ENCODE measurements around the gene IAH1. TPM values are rescaled to one million over a fixed set of nuclear protein-coding genes. Genes with fewer than 3 reads are reported as not detected.

Gene IAH1
- total and polyA plus RNA-seq, 10 donors = 29.7 to 76.5 (median 39.3) TPM

DNA sequence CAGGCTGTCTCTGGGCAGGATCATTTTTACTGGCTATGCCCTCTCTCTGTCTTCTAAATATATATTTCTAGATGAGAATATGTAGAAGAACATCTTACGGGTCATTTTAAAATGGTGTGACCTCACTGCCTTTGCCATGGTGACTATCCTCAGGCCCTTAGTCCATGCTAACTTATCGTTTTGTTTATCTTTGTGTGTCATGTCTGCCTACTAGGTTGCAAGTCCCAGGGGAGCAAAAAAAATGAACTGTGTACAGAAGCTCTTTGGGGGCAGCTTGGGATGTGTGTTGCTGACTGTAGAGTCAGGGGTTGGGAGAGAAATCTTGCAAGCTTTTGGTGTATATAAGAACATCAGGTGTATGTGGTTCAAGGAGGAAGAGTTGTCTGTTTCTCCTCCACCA lies 39.9 kb upstream of the IAH1 start:
- no peak for DNase-seq
- intact Hi-C loops (cut with DNase I; ENCODE audit: low total_unique reads) = no loop called here
- Histone ChIP-seq H3K9me3 (no peaks in the 10 kb centered on the region), H3K27ac (no peak overlapping the region), H3K27me3 (replicated peaks in 1 of 7) (no peaks in the 10 kb centered on the region), H3K36me3 (peaks cover 0 to 100% (median 87%) of the 10 kb centered on the region in 6 donors), H3K4me1 (no peaks in the 10 kb centered on the region), H3K4me3 (no peak overlapping the region)
- 71 to 96% (median 90%) methylated on average over 2 of the region's 2 CpGs for WGBS, 5 donors
- TF ChIP-seq POLR2A (IDR thresholded peaks at IDR 0.05) = no peak
- TF ChIP-seq, protein P1, sequence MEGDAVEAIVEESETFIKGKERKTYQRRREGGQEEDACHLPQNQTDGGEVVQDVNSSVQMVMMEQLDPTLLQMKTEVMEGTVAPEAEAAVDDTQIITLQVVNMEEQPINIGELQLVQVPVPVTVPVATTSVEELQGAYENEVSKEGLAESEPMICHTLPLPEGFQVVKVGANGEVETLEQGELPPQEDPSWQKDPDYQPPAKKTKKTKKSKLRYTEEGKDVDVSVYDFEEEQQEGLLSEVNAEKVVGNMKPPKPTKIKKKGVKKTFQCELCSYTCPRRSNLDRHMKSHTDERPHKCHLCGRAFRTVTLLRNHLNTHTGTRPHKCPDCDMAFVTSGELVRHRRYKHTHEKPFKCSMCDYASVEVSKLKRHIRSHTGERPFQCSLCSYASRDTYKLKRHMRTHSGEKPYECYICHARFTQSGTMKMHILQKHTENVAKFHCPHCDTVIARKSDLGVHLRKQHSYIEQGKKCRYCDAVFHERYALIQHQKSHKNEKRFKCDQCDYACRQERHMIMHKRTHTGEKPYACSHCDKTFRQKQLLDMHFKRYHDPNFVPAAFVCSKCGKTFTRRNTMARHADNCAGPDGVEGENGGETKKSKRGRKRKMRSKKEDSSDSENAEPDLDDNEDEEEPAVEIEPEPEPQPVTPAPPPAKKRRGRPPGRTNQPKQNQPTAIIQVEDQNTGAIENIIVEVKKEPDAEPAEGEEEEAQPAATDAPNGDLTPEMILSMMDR (IDR thresholded peaks at IDR 0.05 in 8 of 11, conservative IDR thresholded peaks at IDR 0.05 in 3 of 11) = no peak

GRCh38 chr2:9439536-9439935 lies 34.8 kb upstream of the IAH1 start:
- H3K9me3 ChIP-seq = no peaks in the 10 kb centered on the region
- peaks cover 0 to 100% (median 88%) of the 10 kb centered on the region in 6 donors for H3K36me3 ChIP-seq
- intact Hi-C loops (cut with DNase I; ENCODE audit: low total_unique reads) = no loop called here
- TF ChIP-seq, protein P1 (IDR thresholded peaks at IDR 0.05 in 8 of 11, conservative IDR thresholded peaks at IDR 0.05 in 3 of 11) = no peak
- no peak for TF ChIP-seq POLR2A (IDR thresholded peaks at IDR 0.05)
- TF ChIP-seq POLR2AphosphoS5 (IDR thresholded peaks at IDR 0.05) = no peak
- no peaks in the 10 kb centered on the region for H3K4me1 ChIP-seq
- 92 to 100% (median 100%) methylated on average over 1 of the region's 1 CpG for WGBS, 5 donors
- DNase-seq = no peak
- no peak overlapping the region for H3K4me3 ChIP-seq
- H3K27me3 ChIP-seq (replicated peaks in 1 of 7) = no peaks in the 10 kb centered on the region
- no peak overlapping the region for H3K27ac ChIP-seq

DNA sequence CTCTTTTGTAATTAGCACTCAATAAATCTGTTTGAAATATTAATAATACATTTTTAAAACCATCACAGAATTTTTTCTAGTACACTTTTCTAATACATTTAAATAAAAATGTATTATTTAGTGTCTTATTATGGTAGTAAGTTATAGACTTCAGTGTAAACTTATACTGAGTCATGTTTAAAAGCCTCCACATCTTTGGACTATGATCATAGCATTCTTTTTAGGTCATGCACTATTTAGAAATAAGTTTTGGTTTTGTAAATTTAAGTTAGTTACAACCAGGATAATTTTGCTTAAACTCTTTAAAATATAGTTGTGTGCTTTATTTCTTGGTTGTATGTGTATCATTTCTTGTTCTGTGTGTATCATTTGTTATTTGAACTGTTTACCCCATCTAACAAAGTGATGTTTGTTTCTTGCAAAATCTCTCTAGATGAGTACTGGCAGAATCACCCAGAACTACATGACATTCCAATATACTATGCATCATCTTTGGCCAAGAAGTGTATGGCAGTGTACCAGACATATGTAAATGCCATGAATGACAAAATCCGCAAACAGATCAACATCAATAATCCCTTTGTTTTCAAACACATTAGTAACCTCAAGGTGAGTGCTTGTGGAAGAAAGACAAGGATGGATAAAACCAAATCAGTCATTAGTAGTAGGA lies 34.2 kb upstream of the IAH1 start:
- WGBS, 5 donors = 97 to 100% (median 98%) methylated on average over 1 of the region's 1 CpG
- Histone ChIP-seq H3K27ac (no peak overlapping the region), H3K36me3 (peaks cover 0 to 100% (median 86%) of the 10 kb centered on the region in 6 donors), H3K4me1 (no peaks in the 10 kb centered on the region), H3K4me3 (no peak overlapping the region), H3K9me3 (no peaks in the 10 kb centered on the region), H3K27me3 (replicated peaks in 1 of 7) (no peaks in the 10 kb centered on the region)
- TF ChIP-seq POLR2AphosphoS5 (IDR thresholded peaks at IDR 0.05) (no peak), POLR2A (IDR thresholded peaks at IDR 0.05) (no peak)
- TF ChIP-seq, protein P1 (IDR thresholded peaks at IDR 0.05 in 8 of 11, conservative IDR thresholded peaks at IDR 0.05 in 3 of 11) = no peak
- intact Hi-C loops (cut with DNase I; ENCODE audit: low total_unique reads) = no loop called here
- no peak for DNase-seq

DNA sequence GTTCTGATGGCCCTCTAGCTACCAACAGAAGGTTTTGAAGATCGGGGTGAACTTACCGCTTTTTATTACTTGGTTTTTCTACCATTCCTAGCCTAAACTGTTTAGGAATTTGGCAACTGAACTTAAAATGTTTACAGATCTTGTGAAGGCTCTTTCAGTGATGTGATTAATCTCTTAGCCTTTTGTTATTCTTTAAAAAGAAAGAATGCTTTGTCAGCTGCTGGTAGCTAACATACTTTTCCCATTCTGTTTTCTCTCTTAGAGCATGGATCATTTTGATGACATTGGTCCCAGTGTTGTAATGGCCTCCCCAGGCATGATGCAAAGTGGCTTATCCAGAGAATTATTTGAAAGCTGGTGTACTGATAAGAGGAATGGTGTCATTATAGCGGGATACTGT lies 32.8 kb upstream of the IAH1 start:
- Histone ChIP-seq H3K36me3 (peaks cover 0 to 99% (median 84%) of the 10 kb centered on the region in 6 donors), H3K4me3 (no peak overlapping the region), H3K9me3 (no peaks in the 10 kb centered on the region), H3K27me3 (replicated peaks in 1 of 7) (no peaks in the 10 kb centered on the region), H3K4me1 (no peaks in the 10 kb centered on the region), H3K27ac (no peak overlapping the region)
- DNase-seq = no peak
- 63 to 93% (median 79%) methylated on average over 3 of the region's 3 CpGs for WGBS, 5 donors
- TF ChIP-seq POLR2AphosphoS5 (IDR thresholded peaks at IDR 0.05) (no peak), POLR2A (IDR thresholded peaks at IDR 0.05) (no peak)
- TF ChIP-seq, protein P1 (IDR thresholded peaks at IDR 0.05 in 8 of 11, conservative IDR thresholded peaks at IDR 0.05 in 3 of 11) = no peak
- intact Hi-C loops (cut with DNase I; ENCODE audit: low total_unique reads) = no loop called here
